ENCODE data around the gene PPIE.

DNA sequence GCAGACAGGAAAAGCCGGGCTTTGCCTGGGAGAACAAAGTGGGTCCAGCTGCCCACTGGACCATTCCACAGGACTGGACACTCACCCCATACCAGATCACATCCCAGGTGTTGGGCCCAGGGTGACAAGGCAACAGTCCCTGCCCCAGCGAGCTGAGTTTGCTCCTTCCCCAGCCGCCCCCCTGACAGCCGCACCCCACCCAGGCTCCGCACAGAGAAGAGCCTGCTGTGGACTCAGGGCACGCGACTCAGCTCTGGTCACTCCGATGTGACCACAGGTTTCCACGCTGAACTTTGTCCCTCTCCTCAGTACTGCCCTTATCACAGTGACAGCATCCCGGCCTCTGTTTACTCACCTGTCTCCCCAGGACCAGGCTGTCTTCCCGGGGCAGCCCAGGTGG lies 48.8 kb downstream of the PPIE start:
- TF ChIP-seq, protein P1, sequence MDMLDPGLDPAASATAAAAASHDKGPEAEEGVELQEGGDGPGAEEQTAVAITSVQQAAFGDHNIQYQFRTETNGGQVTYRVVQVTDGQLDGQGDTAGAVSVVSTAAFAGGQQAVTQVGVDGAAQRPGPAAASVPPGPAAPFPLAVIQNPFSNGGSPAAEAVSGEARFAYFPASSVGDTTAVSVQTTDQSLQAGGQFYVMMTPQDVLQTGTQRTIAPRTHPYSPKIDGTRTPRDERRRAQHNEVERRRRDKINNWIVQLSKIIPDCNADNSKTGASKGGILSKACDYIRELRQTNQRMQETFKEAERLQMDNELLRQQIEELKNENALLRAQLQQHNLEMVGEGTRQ (IDR thresholded peaks at IDR 0.05; ENCODE audit: low read length) = no peak
- TF ChIP-seq, protein P2, sequence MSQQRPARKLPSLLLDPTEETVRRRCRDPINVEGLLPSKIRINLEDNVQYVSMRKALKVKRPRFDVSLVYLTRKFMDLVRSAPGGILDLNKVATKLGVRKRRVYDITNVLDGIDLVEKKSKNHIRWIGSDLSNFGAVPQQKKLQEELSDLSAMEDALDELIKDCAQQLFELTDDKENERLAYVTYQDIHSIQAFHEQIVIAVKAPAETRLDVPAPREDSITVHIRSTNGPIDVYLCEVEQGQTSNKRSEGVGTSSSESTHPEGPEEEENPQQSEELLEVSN (IDR thresholded peaks at IDR 0.05) = no peak
- TF ChIP-seq YY1 (IDR thresholded peaks at IDR 0.05; ENCODE audit: low read depth, low read length) (no peak), EP300 (IDR thresholded peaks at IDR 0.05; ENCODE audit: borderline replicate concordance in 1 of 2, low read depth in 2 of 2, low read length in 2 of 2) (no peak), RAD21 (IDR thresholded peaks at IDR 0.05 in 1 of 2, conservative IDR thresholded peaks at IDR 0.05 in 1 of 2; ENCODE audit: low read depth in 2 of 2, low read length in 2 of 2) (no peak), CEBPB (IDR thresholded peaks at IDR 0.05; ENCODE audit: low read depth, low read length) (no peak), TEAD4 (IDR thresholded peaks at IDR 0.05; ENCODE audit: low read depth, low read length) (no peak), POLR2A (IDR thresholded peaks at IDR 0.05; ENCODE audit: control extremely low read depth in 1 of 2, low read depth in 2 of 2, low read length in 2 of 2) (no peak), TBP (IDR thresholded peaks at IDR 0.05; ENCODE audit: low read depth, low read length) (no peak), SIRT6 (IDR thresholded peaks at IDR 0.05; ENCODE audit: low read length) (no peak), CHD1 (IDR thresholded peaks at IDR 0.05; ENCODE audit: low read depth, low read length) (no peak)
- TF ChIP-seq, protein P3, sequence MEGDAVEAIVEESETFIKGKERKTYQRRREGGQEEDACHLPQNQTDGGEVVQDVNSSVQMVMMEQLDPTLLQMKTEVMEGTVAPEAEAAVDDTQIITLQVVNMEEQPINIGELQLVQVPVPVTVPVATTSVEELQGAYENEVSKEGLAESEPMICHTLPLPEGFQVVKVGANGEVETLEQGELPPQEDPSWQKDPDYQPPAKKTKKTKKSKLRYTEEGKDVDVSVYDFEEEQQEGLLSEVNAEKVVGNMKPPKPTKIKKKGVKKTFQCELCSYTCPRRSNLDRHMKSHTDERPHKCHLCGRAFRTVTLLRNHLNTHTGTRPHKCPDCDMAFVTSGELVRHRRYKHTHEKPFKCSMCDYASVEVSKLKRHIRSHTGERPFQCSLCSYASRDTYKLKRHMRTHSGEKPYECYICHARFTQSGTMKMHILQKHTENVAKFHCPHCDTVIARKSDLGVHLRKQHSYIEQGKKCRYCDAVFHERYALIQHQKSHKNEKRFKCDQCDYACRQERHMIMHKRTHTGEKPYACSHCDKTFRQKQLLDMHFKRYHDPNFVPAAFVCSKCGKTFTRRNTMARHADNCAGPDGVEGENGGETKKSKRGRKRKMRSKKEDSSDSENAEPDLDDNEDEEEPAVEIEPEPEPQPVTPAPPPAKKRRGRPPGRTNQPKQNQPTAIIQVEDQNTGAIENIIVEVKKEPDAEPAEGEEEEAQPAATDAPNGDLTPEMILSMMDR (IDR thresholded peaks at IDR 0.05; ENCODE audit: control extremely low read depth in 1 of 3, insufficient read depth in 1 of 3, low read depth in 1 of 3, low read length in 3 of 3) = no peak
